Measurements from ENCODE around the gene SLC22A16. TPM values are rescaled to one million over a fixed set of nuclear protein-coding genes. Genes with fewer than 3 reads are reported as not detected.
"Not testable (repeated sequence)": the region's sequence is repeated elsewhere in the genome, so short reads cannot be mapped to it uniquely, and the experiment has no call there.

The SLC22A16 gene
- polyA plus RNA-seq, 1 of the 3 experiments (the other 2 are of a cell fraction) = not detected

DNA sequence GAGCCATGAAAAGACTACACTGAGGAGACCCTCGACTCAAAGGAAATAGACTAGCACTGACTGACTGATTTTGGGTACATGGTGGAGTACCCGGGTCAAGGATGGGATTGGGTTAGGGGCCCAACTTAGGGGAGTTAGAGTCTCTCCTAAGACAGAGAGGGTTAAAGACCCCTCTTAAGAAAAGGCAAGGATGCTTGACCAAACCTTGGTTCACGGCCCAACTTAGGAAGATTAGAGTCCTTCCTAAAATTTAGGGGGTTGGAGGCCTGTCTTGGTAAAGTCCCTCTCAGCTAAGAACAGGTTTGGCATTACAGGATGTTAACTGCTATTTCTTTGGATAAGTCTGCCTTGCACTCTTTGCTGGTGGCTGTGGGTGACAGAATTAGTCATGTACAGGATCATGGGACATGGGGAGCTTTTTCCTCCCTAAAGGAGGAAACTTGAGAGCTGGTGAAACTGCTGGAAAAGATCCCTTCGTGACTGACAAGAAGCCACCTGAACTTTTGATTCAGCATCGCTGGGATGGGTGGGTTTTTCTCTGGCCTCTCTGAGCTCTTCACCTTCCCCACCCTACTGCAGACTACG, 12.3 kb upstream of the SLC22A16 start:
- no peaks in the 10 kb centered on the region for H3F3A ChIP-seq (replicated peaks; ENCODE audit: insufficient read depth)
- no peak for DNase-seq
- no peak overlapping the region for H3K4me2 ChIP-seq
- H2AFZ ChIP-seq (ENCODE audit: low read depth) = no peak overlapping the region
- no peaks in the 10 kb centered on the region for H4K20me1 ChIP-seq (ENCODE audit: insufficient read depth)
- no peaks in the 10 kb centered on the region for H3K79me2 ChIP-seq (ENCODE audit: insufficient read depth)
- 62% methylated on average over 6 of the region's 6 CpGs for WGBS (ENCODE audit: low lambda C conversion rate)
- H3K9ac ChIP-seq = no peak overlapping the region
- POLR2A ChIA-PET = no interaction called here
- H3K27ac ChIP-seq (ENCODE audit: low read depth in 2 of 2, low read length in 1 of 2) = no peak overlapping the region
- no peak overlapping the region for H3K4me3 ChIP-seq (ENCODE audit: low read depth in 2 of 2, low read length in 1 of 2)
- H3K4me1 ChIP-seq (ENCODE audit: control insufficient read depth in 1 of 2, insufficient read depth in 2 of 2, low read depth in 1 of 2, low read length in 1 of 2) = no peaks in the 10 kb centered on the region
- no peaks in the 10 kb centered on the region for H3K9me3 ChIP-seq
- no peak for TF ChIP-seq MXI1 (IDR thresholded peaks at IDR 0.05; ENCODE audit: low read depth, low read length)
- TF ChIP-seq, protein P1, sequence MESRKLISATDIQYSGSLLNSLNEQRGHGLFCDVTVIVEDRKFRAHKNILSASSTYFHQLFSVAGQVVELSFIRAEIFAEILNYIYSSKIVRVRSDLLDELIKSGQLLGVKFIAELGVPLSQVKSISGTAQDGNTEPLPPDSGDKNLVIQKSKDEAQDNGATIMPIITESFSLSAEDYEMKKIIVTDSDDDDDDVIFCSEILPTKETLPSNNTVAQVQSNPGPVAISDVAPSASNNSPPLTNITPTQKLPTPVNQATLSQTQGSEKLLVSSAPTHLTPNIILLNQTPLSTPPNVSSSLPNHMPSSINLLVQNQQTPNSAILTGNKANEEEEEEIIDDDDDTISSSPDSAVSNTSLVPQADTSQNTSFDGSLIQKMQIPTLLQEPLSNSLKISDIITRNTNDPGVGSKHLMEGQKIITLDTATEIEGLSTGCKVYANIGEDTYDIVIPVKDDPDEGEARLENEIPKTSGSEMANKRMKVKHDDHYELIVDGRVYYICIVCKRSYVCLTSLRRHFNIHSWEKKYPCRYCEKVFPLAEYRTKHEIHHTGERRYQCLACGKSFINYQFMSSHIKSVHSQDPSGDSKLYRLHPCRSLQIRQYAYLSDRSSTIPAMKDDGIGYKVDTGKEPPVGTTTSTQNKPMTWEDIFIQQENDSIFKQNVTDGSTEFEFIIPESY (IDR thresholded peaks at IDR 0.05; ENCODE audit: borderline replicate concordance, low read depth) = no peak
- TF ChIP-seq, protein P2, sequence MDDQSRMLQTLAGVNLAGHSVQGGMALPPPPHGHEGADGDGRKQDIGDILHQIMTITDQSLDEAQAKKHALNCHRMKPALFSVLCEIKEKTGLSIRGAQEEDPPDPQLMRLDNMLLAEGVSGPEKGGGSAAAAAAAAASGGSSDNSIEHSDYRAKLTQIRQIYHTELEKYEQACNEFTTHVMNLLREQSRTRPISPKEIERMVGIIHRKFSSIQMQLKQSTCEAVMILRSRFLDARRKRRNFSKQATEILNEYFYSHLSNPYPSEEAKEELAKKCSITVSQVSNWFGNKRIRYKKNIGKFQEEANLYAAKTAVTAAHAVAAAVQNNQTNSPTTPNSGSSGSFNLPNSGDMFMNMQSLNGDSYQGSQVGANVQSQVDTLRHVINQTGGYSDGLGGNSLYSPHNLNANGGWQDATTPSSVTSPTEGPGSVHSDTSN (IDR thresholded peaks at IDR 0.05) = no peak
- TF ChIP-seq, protein P3, sequence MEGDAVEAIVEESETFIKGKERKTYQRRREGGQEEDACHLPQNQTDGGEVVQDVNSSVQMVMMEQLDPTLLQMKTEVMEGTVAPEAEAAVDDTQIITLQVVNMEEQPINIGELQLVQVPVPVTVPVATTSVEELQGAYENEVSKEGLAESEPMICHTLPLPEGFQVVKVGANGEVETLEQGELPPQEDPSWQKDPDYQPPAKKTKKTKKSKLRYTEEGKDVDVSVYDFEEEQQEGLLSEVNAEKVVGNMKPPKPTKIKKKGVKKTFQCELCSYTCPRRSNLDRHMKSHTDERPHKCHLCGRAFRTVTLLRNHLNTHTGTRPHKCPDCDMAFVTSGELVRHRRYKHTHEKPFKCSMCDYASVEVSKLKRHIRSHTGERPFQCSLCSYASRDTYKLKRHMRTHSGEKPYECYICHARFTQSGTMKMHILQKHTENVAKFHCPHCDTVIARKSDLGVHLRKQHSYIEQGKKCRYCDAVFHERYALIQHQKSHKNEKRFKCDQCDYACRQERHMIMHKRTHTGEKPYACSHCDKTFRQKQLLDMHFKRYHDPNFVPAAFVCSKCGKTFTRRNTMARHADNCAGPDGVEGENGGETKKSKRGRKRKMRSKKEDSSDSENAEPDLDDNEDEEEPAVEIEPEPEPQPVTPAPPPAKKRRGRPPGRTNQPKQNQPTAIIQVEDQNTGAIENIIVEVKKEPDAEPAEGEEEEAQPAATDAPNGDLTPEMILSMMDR (IDR thresholded peaks at IDR 0.05) = no peak
- TF ChIP-seq FOXJ3 (CRISPR knock-in tag; IDR thresholded peaks at IDR 0.05) = no peak
- TF ChIP-seq, protein P4, sequence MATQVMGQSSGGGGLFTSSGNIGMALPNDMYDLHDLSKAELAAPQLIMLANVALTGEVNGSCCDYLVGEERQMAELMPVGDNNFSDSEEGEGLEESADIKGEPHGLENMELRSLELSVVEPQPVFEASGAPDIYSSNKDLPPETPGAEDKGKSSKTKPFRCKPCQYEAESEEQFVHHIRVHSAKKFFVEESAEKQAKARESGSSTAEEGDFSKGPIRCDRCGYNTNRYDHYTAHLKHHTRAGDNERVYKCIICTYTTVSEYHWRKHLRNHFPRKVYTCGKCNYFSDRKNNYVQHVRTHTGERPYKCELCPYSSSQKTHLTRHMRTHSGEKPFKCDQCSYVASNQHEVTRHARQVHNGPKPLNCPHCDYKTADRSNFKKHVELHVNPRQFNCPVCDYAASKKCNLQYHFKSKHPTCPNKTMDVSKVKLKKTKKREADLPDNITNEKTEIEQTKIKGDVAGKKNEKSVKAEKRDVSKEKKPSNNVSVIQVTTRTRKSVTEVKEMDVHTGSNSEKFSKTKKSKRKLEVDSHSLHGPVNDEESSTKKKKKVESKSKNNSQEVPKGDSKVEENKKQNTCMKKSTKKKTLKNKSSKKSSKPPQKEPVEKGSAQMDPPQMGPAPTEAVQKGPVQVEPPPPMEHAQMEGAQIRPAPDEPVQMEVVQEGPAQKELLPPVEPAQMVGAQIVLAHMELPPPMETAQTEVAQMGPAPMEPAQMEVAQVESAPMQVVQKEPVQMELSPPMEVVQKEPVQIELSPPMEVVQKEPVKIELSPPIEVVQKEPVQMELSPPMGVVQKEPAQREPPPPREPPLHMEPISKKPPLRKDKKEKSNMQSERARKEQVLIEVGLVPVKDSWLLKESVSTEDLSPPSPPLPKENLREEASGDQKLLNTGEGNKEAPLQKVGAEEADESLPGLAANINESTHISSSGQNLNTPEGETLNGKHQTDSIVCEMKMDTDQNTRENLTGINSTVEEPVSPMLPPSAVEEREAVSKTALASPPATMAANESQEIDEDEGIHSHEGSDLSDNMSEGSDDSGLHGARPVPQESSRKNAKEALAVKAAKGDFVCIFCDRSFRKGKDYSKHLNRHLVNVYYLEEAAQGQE (IDR thresholded peaks at IDR 0.05; ENCODE audit: low read depth, low read length) = no peak
- TF ChIP-seq RAD21 (IDR thresholded peaks at IDR 0.05; ENCODE audit: low read length) = no peak
- no peaks in the 10 kb centered on the region for H3K36me3 ChIP-seq (replicated peaks in 1 of 2; ENCODE audit: control insufficient read depth in 1 of 2, insufficient read depth in 2 of 2, low read length in 1 of 2)
- H3K27me3 ChIP-seq (ENCODE audit: insufficient read depth) = no peaks in the 10 kb centered on the region
- CTCF ChIA-PET = no interaction called here
- H3K9me2 ChIP-seq = no peaks in the 10 kb centered on the region

DNA sequence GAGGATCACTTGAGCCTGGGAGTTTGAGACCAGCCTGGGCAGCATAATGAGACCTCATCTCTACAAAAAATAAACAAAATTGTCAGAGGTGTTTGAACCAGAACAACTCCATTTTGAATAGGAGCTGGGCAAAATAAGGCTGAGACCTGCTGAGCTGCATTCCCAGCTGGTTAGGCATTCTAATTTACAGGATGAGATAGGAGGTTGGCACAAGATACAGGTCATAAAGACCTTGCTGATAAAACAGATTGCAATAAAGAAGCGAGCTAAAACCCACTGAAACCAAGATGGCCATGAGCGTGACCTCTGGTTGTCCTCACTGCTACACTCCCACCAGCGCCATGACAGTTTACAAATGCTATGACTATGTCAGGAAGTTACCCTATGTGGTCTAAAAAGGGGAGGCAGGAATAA, 11.6 kb upstream of the SLC22A16 start:
- H3K27me3 ChIP-seq (ENCODE audit: insufficient read depth); H3K79me2 ChIP-seq (ENCODE audit: insufficient read depth); H3K4me3 ChIP-seq (ENCODE audit: low read depth in 2 of 2, low read length in 1 of 2); H3F3A ChIP-seq (replicated peaks; ENCODE audit: insufficient read depth); H3K9me3 ChIP-seq; H3K4me2 ChIP-seq; H3K9ac ChIP-seq; H4K20me1 ChIP-seq (ENCODE audit: insufficient read depth); H3K36me3 ChIP-seq (replicated peaks in 1 of 2; ENCODE audit: control insufficient read depth in 1 of 2, insufficient read depth in 2 of 2, low read length in 1 of 2); POLR2A ChIA-PET; H3K4me1 ChIP-seq (ENCODE audit: control insufficient read depth in 1 of 2, insufficient read depth in 2 of 2, low read depth in 1 of 2, low read length in 1 of 2); H3K27ac ChIP-seq (ENCODE audit: low read depth in 2 of 2, low read length in 1 of 2); H3K9me2 ChIP-seq; DNase-seq; H2AFZ ChIP-seq (ENCODE audit: low read depth): not testable (repeated sequence)
- CTCF ChIA-PET = interaction anchor here (0.9 kb wide), 1 partner anchor 195 kb away, joined by 3 read pairs; no protein-coding TSS in a partner anchor
- 76% methylated on average over 3 of the region's 3 CpGs for WGBS (ENCODE audit: low lambda C conversion rate)

All from SK-N-SH (cell line).